ENCODE measurements around the gene SP3. TPM values are rescaled to one million over a fixed set of nuclear protein-coding genes. Genes with fewer than 3 reads are reported as not detected.

The SP3 gene
- polyA plus RNA-seq, 2 donors, result 11.9 to 17.7 TPM

DNA sequence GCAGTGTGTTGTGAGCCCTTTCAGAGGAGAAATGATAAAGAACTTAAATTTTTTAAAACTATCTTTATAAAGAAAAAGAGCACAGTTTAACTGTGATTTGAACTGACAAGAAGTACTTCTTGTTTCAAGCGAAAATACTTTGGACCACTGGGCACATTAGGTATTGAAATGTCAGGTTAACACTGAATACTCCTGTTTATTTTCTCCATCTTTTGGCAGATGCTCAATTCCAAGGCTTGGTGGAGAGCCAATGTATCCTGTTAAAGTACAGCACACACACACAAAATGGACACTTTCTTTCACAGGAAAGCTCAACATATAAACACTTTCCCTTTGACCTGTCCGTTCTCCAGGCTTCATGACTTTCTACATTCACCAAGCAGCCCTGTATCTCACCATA lies 32.6 kb upstream of the SP3 start:
- 54 to 57% methylated on average over 2 of the region's 2 CpGs for WGBS, 2 donors
- H3K36me3 ChIP-seq (ENCODE audit: control insufficient read depth in 2 of 2, insufficient read depth in 2 of 2, low read length in 1 of 2), result no peaks in the 10 kb centered on the region
- H3K27ac ChIP-seq (ENCODE audit: low read depth in 2 of 2, low read length in 1 of 2), result no peak overlapping the region

GRCh38 chr2:173997269-173997668 lies 32.1 kb upstream of the SP3 start:
- no peaks in the 10 kb centered on the region for H3K36me3 ChIP-seq (ENCODE audit: control insufficient read depth in 2 of 2, insufficient read depth in 2 of 2, low read length in 1 of 2)
- WGBS, 2 donors, result 38 to 59% methylated on average over 7 of the region's 7 CpGs
- H3K27me3 ChIP-seq (ENCODE audit: control insufficient read depth in 1 of 2, insufficient read depth in 2 of 2, low read length in 2 of 2), result no peaks in the 10 kb centered on the region
- H3K4me3 ChIP-seq (ENCODE audit: low read depth in 1 of 2, low read length in 2 of 2), result no peak overlapping the region
- no peak overlapping the region for H3K27ac ChIP-seq (ENCODE audit: low read depth in 2 of 2, low read length in 1 of 2)
- no peaks in the 10 kb centered on the region for H3K9me3 ChIP-seq (ENCODE audit: control insufficient read depth in 2 of 2, insufficient read depth in 1 of 2, low read depth in 1 of 2, low read length in 1 of 2)
- peaks cover 3 to 5% of the 10 kb centered on the region in 2 donors for H3K4me1 ChIP-seq (ENCODE audit: control insufficient read depth in 2 of 2, insufficient read depth in 2 of 2, low read length in 1 of 2)

More for the DNA sequence above, 32.6 kb upstream of the SP3 start:
- H3K4me3 ChIP-seq (ENCODE audit: low read depth in 1 of 2, low read length in 2 of 2), result no peak overlapping the region
- H3K4me1 ChIP-seq (ENCODE audit: control insufficient read depth in 2 of 2, insufficient read depth in 2 of 2, low read length in 1 of 2), result peaks cover 3 to 5% of the 10 kb centered on the region in 2 donors
- no peaks in the 10 kb centered on the region for H3K27me3 ChIP-seq (ENCODE audit: control insufficient read depth in 1 of 2, insufficient read depth in 2 of 2, low read length in 2 of 2)
- no peaks in the 10 kb centered on the region for H3K9me3 ChIP-seq (ENCODE audit: control insufficient read depth in 2 of 2, insufficient read depth in 1 of 2, low read depth in 1 of 2, low read length in 1 of 2)

DNA sequence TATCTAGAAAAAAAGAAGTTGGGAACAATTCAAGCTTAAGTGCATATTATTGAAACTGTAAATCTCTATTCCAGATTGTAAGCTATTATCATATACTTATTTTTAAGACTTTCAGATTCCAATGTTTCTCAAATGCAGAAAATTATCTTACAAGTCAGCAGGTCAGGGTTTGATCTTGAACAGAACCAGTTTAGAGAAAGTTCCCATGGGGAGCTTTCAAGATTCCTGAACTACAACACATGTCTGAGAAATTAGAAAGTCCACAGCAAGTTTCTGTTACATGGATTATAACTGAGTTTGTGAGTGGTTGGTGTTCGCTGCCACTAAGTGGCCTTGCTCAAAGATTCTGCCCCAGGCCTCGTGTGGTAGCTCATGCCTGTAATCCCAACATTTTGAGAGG lies 31.6 kb upstream of the SP3 start:
- 71 to 86% methylated on average over 2 of the region's 2 CpGs for WGBS, 2 donors
- Histone ChIP-seq H3K27me3 (ENCODE audit: control insufficient read depth in 1 of 2, insufficient read depth in 2 of 2, low read length in 2 of 2) (no peaks in the 10 kb centered on the region), H3K36me3 (ENCODE audit: control insufficient read depth in 2 of 2, insufficient read depth in 2 of 2, low read length in 1 of 2) (no peaks in the 10 kb centered on the region), H3K27ac (ENCODE audit: low read depth in 2 of 2, low read length in 1 of 2) (no peak overlapping the region), H3K4me3 (ENCODE audit: low read depth in 1 of 2, low read length in 2 of 2) (no peak overlapping the region), H3K9me3 (ENCODE audit: control insufficient read depth in 2 of 2, insufficient read depth in 1 of 2, low read depth in 1 of 2, low read length in 1 of 2) (no peaks in the 10 kb centered on the region), H3K4me1 (ENCODE audit: control insufficient read depth in 2 of 2, insufficient read depth in 2 of 2, low read length in 1 of 2) (peaks cover 3 to 6% of the 10 kb centered on the region in 2 donors)

DNA sequence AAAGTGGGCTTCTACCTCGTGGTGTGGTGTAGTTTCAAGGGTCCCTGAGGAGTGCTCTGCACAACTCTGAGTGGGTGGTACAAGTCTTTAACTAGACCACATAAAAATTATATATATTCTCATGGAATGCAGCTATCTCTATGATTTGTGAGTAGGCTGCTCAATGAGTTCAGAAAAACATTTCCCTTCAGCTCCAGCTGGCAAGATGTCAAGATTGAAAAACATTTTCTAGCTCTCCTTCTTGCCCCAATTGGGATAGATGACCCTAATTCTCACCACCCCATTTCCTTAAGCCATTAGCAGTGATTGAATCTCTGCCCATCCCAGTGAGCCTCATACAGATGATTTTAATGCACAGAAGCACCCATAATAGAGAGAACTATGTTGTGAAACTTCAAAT lies 28.3 kb upstream of the SP3 start:
- H3K9me3 ChIP-seq (ENCODE audit: control insufficient read depth in 2 of 2, insufficient read depth in 1 of 2, low read depth in 1 of 2, low read length in 1 of 2), result no peaks in the 10 kb centered on the region

GRCh38 chr2:173991856-173992588 lies 26.8 kb upstream of the SP3 start:
- Histone ChIP-seq H3K27ac (ENCODE audit: low read depth in 2 of 2, low read length in 1 of 2) (peak overlapping the region; percentile 67 to 77), H3K4me3 (ENCODE audit: low read depth in 1 of 2, low read length in 2 of 2) (no peak overlapping the region), H3K27me3 (ENCODE audit: control insufficient read depth in 1 of 2, insufficient read depth in 2 of 2, low read length in 2 of 2) (no peaks in the 10 kb centered on the region), H3K9me3 (ENCODE audit: control insufficient read depth in 2 of 2, insufficient read depth in 1 of 2, low read depth in 1 of 2, low read length in 1 of 2) (no peaks in the 10 kb centered on the region), H3K36me3 (ENCODE audit: control insufficient read depth in 2 of 2, insufficient read depth in 2 of 2, low read length in 1 of 2) (no peaks in the 10 kb centered on the region), H3K4me1 (ENCODE audit: control insufficient read depth in 2 of 2, insufficient read depth in 2 of 2, low read length in 1 of 2) (peaks cover 0 to 10% of the 10 kb centered on the region in 2 donors)
- WGBS, 2 donors, result 34 to 38% methylated on average over 5 of the region's 5 CpGs

More for the DNA sequence above, 28.3 kb upstream of the SP3 start:
- Histone ChIP-seq H3K4me3 (ENCODE audit: low read depth in 1 of 2, low read length in 2 of 2) (no peak overlapping the region), H3K4me1 (ENCODE audit: control insufficient read depth in 2 of 2, insufficient read depth in 2 of 2, low read length in 1 of 2) (peaks cover 0 to 10% of the 10 kb centered on the region in 2 donors), H3K27me3 (ENCODE audit: control insufficient read depth in 1 of 2, insufficient read depth in 2 of 2, low read length in 2 of 2) (no peaks in the 10 kb centered on the region), H3K36me3 (ENCODE audit: control insufficient read depth in 2 of 2, insufficient read depth in 2 of 2, low read length in 1 of 2) (no peaks in the 10 kb centered on the region), H3K27ac (ENCODE audit: low read depth in 2 of 2, low read length in 1 of 2) (no peak overlapping the region)
- 70 to 78% methylated on average over 1 of the region's 1 CpG for WGBS, 2 donors

DNA sequence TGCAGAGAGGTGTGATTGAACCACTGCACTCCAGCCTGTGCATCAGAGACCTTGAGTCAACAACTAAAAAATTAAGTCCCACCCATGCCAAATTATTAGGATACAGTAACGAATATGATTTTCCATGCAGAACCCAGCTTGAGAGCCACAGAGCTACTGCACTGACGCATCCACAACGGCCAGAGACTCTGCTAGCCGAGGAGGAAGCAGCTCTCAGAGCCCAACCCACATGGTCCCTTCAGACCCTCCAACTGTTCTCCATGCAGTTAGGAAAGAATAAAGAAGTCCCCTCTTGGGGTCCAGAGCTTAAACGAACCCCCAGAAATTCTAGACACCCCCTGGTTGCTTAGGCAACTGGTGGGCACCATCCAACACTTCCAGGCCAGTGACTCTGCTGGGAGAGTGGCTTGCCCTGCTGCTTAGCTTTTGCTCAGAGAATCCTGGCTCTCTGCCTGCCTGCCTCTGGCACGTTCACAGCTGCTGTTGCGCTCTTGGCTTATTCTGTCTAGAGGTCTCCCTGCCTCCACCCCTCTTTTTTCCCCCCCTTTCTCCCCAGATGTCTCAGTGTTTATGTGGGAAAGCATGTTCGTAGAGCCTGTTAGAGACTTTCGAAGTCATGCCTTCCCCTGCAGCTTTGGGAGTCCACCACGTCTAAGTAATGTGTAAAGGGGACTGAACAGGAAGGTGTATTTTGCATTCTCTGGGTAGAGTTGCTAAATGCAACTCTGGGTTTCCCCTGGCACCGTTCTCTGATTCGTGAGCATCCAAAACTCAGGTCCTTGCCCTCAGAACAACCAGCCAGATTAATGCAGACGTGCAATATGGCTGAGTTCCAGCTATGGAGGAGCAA lies 26.0 kb upstream of the SP3 start:
- 13 to 25% methylated on average over 13 of the region's 13 CpGs for WGBS, 2 donors
- Histone ChIP-seq H3K4me1 (ENCODE audit: control insufficient read depth in 2 of 2, insufficient read depth in 2 of 2, low read length in 1 of 2) (peaks cover 0 to 10% of the 10 kb centered on the region in 2 donors), H3K36me3 (ENCODE audit: control insufficient read depth in 2 of 2, insufficient read depth in 2 of 2, low read length in 1 of 2) (no peaks in the 10 kb centered on the region), H3K4me3 (ENCODE audit: low read depth in 1 of 2, low read length in 2 of 2) (no peak overlapping the region), H3K27me3 (ENCODE audit: control insufficient read depth in 1 of 2, insufficient read depth in 2 of 2, low read length in 2 of 2) (no peaks in the 10 kb centered on the region), H3K27ac (ENCODE audit: low read depth in 2 of 2, low read length in 1 of 2) (peak overlapping the region; percentile 75 to 77), H3K9me3 (ENCODE audit: control insufficient read depth in 2 of 2, insufficient read depth in 1 of 2, low read depth in 1 of 2, low read length in 1 of 2) (no peaks in the 10 kb centered on the region)

GRCh38 chr2:173990245-173990644 lies 25.1 kb upstream of the SP3 start:
- H3K27ac ChIP-seq (ENCODE audit: low read depth in 2 of 2, low read length in 1 of 2), result peak overlapping the region in 1 of 2 donors; percentile 29

DNA sequence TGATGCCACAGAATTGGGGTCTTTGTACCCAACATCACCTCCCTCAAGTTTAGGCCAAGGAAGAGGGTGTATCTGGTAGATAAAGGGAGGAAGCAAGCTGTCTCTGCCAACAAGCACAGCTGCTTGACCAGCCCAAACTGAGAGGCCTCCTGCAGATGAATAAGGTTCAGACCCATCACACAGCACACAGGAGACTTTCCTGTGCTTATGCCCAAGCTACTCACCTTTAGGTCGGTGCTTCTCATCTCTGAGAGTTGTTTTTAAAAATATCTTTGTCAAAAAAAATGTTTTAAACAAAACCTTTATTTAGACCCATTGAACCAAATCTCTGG lies 24.7 kb upstream of the SP3 start:
- WGBS, 2 donors, result 37 to 50% methylated on average over 1 of the region's 1 CpG
- Histone ChIP-seq H3K9me3 (ENCODE audit: control insufficient read depth in 2 of 2, insufficient read depth in 1 of 2, low read depth in 1 of 2, low read length in 1 of 2) (no peaks in the 10 kb centered on the region), H3K36me3 (ENCODE audit: control insufficient read depth in 2 of 2, insufficient read depth in 2 of 2, low read length in 1 of 2) (no peaks in the 10 kb centered on the region), H3K4me1 (ENCODE audit: control insufficient read depth in 2 of 2, insufficient read depth in 2 of 2, low read length in 1 of 2) (peaks cover 0 to 10% of the 10 kb centered on the region in 2 donors), H3K27ac (ENCODE audit: low read depth in 2 of 2, low read length in 1 of 2) (no peak overlapping the region), H3K4me3 (ENCODE audit: low read depth in 1 of 2, low read length in 2 of 2) (no peak overlapping the region), H3K27me3 (ENCODE audit: control insufficient read depth in 1 of 2, insufficient read depth in 2 of 2, low read length in 2 of 2) (no peaks in the 10 kb centered on the region)

More at GRCh38 chr2:173990245-173990644, 25.1 kb upstream of the SP3 start:
- Histone ChIP-seq H3K4me3 (ENCODE audit: low read depth in 1 of 2, low read length in 2 of 2) (no peak overlapping the region), H3K36me3 (ENCODE audit: control insufficient read depth in 2 of 2, insufficient read depth in 2 of 2, low read length in 1 of 2) (no peaks in the 10 kb centered on the region), H3K4me1 (ENCODE audit: control insufficient read depth in 2 of 2, insufficient read depth in 2 of 2, low read length in 1 of 2) (peaks cover 0 to 10% of the 10 kb centered on the region in 2 donors), H3K27me3 (ENCODE audit: control insufficient read depth in 1 of 2, insufficient read depth in 2 of 2, low read length in 2 of 2) (no peaks in the 10 kb centered on the region), H3K9me3 (ENCODE audit: control insufficient read depth in 2 of 2, insufficient read depth in 1 of 2, low read depth in 1 of 2, low read length in 1 of 2) (no peaks in the 10 kb centered on the region)
- WGBS, 2 donors, result 51 to 55% methylated on average over 6 of the region's 6 CpGs

DNA sequence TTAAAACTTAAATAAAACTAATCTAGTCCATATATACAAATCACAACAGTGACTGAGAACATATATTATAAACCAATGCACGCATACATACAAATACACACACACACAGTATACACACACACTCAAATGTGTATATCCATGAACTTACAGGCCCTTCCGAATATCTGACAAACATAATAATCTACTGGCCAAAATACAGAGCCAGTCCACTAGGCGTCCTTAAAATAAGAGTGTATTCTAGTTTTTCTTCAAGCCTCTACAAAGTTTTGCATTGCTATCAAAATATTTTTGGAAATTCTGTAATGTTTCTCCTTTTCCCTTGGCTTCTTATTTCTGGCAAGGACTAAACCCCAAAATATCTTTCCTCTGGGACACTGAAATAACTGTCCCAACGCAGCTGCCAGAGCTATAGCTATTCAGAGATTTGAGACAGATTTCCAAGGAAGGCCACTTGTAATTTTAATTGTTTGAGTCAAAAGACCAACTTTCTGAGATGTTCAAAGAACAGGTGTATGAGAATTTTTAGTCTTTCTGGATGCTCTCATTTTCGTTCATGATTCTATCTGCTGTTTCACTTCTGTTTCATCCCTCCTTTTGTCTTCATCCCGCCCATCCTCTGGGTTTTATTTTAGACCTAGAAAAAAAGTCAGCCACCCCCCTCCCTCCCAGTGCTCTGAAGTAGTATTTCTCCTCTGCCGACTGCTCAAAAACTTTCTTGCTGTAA lies 24.1 kb upstream of the SP3 start:
- no peak overlapping the region for H3K4me3 ChIP-seq (ENCODE audit: low read depth in 1 of 2, low read length in 2 of 2)
- H3K27ac ChIP-seq (ENCODE audit: low read depth in 2 of 2, low read length in 1 of 2), result no peak overlapping the region
- H3K4me1 ChIP-seq (ENCODE audit: control insufficient read depth in 2 of 2, insufficient read depth in 2 of 2, low read length in 1 of 2), result peaks cover 0 to 10% of the 10 kb centered on the region in 2 donors
- H3K27me3 ChIP-seq (ENCODE audit: control insufficient read depth in 1 of 2, insufficient read depth in 2 of 2, low read length in 2 of 2), result no peaks in the 10 kb centered on the region
- H3K36me3 ChIP-seq (ENCODE audit: control insufficient read depth in 2 of 2, insufficient read depth in 2 of 2, low read length in 1 of 2), result no peaks in the 10 kb centered on the region
- 52 to 56% methylated on average over 7 of the region's 7 CpGs for WGBS, 2 donors
- no peaks in the 10 kb centered on the region for H3K9me3 ChIP-seq (ENCODE audit: control insufficient read depth in 2 of 2, insufficient read depth in 1 of 2, low read depth in 1 of 2, low read length in 1 of 2)

Measured in esophagus (tissue), 2 donors.